ENCODE measurements around the gene HBG1.

- no peak for TF ChIP-seq ZNF792 (tag by site-specific recombination; IDR thresholded peaks at IDR 0.05)
- no peak for TF ChIP-seq CTCF (tag by site-specific recombination; IDR thresholded peaks at IDR 0.05)
Measured at GRCh38 chr11:5257296-5257695, 7.6 kb upstream of the HBG1 start.
